Measurements from ENCODE around the gene C1orf74. TPM values are rescaled to one million over a fixed set of nuclear protein-coding genes. Genes with fewer than 3 reads are reported as not detected.

Gene C1orf74
- total RNA-seq, 2 experiments from 2014 or later, result 2.1 to 2.2 TPM

- CTCF ChIA-PET, result interaction anchor here (1.4 to 3.2 kb wide), 6 partner anchors 11 to 167 kb away, joined by 3 to 14 read pairs (median 4); partner anchors contain the start of gene TRAF3IP3
- POLR2A ChIA-PET, result interaction anchor here (0.7 to 1.3 kb wide), 3 partner anchors 12 to 166 kb away, joined by 3 to 4 read pairs (median 3); no protein-coding TSS in a partner anchor
Measured at GRCh38 chr1:209736490-209737117, 47.8 kb downstream of the C1orf74 start.

- CTCF ChIA-PET, result interaction anchor here (1.3 to 2.7 kb wide), 2 partner anchors 15 to 157 kb away, joined by 3 to 9 read pairs; no protein-coding TSS in a partner anchor
- POLR2A ChIA-PET, result no interaction called here
Measured at GRCh38 chr1:209733409-209734192, 50.8 kb downstream of the C1orf74 start.

- ChIA-PET POLR2A (no interaction called here), CTCF (interaction anchor here (2.7 kb wide), 1 partner anchor 16 kb away, joined by 9 read pairs; no protein-coding TSS in a partner anchor)
Measured at GRCh38 chr1:209732725-209733124, 51.6 kb downstream of the C1orf74 start.

- ChIA-PET CTCF (interaction anchor here (1.5 to 1.9 kb wide), 2 partner anchors 19 to 36 kb away, joined by 4 to 6 read pairs; no protein-coding TSS in a partner anchor), POLR2A (no interaction called here)
Measured at GRCh38 chr1:209729436-209729835, 54.9 kb downstream of the C1orf74 start.

Other genes starting within 250 kb of the C1orf74 start
- gene CAMK1G, start 200.8 kb downstream of the C1orf74 start, total RNA-seq, result not detected
- 1 to 10 TPM; 2.4 to 2.7 TPM for gene LAMB3, start 132.1 kb downstream of the C1orf74 start, total RNA-seq
- gene G0S2, start 109.1 kb downstream of the C1orf74 start, total RNA-seq, result 10 to 100 TPM in 1 of 2 experiments, 1 to 10 TPM in 1; 9.4 to 10.3 TPM
- 1 to 10 TPM; 1.3 to 1.7 TPM for gene HSD11B1, start 79.7 kb downstream of the C1orf74 start, total RNA-seq
- 100 to 1,000 TPM; 196 to 197 TPM for gene TRAF3IP3, start 28.5 kb downstream of the C1orf74 start, total RNA-seq
- 1 to 10 TPM in 1 of 2 experiments, under 1 TPM in 1; 0.86 to 1.1 TPM for gene IRF6, start 21.6 kb upstream of the C1orf74 start, total RNA-seq
- gene UTP25, start 43.4 kb upstream of the C1orf74 start, total RNA-seq, result 10 to 100 TPM; 14.8 to 15.3 TPM
- not detected for gene SYT14, start 153.7 kb upstream of the C1orf74 start, total RNA-seq